Astrocyte of the spinal cord (primary cell): Measurements from ENCODE around the gene SZT2.
"Not testable (repeated sequence)": the region's sequence is repeated elsewhere in the genome, so short reads cannot be mapped to it uniquely, and the experiment has no call there.

Experiments
- DNase-seq: peaks from one replicate; pipeline ENCODE4 v3.0.0; 2011; ENCODE audit warnings: low read depth, low spot score
- H3K4me3 ChIP-seq: 2 replicates; pipeline ENCODE4 v1.5.1; 2011; ENCODE audit warnings: low read depth, mild to moderate bottlenecking, low read length, moderate library complexity
- in situ Hi-C: cut with HindIII; loops from 2 replicates; pipeline ENCODE4 v1.10.0; 2017; ENCODE audit warnings: low sequenced_read_pairs
- TF ChIP-seq, protein P1 (sequence below): IDR thresholded peaks from 2 replicates; pipeline ENCODE4 v1.5.1; 2012; ENCODE audit warnings: low read depth, mild to moderate bottlenecking, low read length, inconsistent platforms

Gene SZT2

DNA sequence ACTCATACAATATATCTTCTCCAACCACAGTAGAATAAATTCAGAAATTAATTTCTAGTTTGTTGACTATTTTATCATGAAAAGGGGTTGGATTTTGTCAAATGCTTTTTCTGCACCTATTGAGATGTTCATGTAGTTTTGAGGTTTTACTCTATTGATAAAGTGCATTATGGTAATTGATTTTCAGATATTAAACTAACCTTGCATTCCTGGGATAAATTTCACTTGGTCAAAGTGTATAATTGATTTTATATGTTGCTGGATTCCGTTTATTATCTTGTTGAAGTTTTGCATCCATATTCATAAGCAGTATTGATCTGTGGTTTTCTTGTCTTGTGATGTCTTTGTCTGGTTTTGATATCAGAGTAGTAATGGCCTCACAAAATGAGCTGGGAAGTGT, 98.5 kb downstream of the SZT2 start:
- in situ Hi-C loops, result no loop called here
- TF ChIP-seq, protein P1, sequence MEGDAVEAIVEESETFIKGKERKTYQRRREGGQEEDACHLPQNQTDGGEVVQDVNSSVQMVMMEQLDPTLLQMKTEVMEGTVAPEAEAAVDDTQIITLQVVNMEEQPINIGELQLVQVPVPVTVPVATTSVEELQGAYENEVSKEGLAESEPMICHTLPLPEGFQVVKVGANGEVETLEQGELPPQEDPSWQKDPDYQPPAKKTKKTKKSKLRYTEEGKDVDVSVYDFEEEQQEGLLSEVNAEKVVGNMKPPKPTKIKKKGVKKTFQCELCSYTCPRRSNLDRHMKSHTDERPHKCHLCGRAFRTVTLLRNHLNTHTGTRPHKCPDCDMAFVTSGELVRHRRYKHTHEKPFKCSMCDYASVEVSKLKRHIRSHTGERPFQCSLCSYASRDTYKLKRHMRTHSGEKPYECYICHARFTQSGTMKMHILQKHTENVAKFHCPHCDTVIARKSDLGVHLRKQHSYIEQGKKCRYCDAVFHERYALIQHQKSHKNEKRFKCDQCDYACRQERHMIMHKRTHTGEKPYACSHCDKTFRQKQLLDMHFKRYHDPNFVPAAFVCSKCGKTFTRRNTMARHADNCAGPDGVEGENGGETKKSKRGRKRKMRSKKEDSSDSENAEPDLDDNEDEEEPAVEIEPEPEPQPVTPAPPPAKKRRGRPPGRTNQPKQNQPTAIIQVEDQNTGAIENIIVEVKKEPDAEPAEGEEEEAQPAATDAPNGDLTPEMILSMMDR, result no peak
- DNase-seq, result no peak
- no peak overlapping the region for H3K4me3 ChIP-seq

DNA sequence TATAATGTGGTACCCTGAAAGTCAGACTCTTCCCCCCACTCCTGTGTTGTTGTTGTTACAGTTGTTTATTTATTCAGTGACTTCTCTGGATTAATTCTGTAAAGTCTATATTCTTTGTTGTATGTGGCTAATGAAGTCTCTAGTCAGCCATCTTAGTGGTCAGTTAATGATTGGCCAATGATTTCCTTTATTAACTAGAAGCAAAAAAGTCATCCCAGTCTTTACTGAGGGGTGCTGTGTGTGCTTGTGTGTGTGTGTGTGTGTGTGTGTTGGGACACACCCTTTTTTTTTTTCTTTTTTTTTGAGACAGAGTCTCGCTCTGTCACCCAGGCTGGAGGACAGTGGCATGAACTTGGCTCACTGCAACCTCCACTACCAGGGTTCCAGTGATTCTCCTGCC, 101.4 kb downstream of the SZT2 start:
- in situ Hi-C loops, result no loop called here
- no peak overlapping the region for H3K4me3 ChIP-seq

DNA sequence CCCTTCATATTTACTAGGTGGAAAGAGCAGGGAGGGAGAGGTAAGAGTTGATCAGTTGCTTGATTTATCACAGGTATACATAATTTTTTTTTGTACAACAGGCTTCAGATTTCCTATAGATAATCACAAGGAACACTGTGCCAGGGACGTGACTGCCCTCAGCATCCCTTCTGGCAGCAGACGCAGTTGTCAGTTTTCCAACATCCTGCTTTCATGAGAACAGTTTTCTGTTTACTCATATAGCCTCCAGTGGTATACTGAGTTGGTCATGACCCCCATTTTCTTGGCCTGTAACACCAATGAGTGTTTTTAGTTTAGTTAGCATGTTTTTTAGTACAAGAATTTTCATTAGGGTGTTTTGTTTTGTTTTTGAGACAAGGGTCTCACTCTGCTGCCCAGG, 103.1 kb downstream of the SZT2 start:
- in situ Hi-C loops, result no loop called here
- no peak for DNase-seq
- TF ChIP-seq, protein P1, result no peak
- H3K4me3 ChIP-seq, result no peak overlapping the region

More for the DNA sequence above, 101.4 kb downstream of the SZT2 start:
- TF ChIP-seq, protein P1, result no peak
- no peak for DNase-seq

DNA sequence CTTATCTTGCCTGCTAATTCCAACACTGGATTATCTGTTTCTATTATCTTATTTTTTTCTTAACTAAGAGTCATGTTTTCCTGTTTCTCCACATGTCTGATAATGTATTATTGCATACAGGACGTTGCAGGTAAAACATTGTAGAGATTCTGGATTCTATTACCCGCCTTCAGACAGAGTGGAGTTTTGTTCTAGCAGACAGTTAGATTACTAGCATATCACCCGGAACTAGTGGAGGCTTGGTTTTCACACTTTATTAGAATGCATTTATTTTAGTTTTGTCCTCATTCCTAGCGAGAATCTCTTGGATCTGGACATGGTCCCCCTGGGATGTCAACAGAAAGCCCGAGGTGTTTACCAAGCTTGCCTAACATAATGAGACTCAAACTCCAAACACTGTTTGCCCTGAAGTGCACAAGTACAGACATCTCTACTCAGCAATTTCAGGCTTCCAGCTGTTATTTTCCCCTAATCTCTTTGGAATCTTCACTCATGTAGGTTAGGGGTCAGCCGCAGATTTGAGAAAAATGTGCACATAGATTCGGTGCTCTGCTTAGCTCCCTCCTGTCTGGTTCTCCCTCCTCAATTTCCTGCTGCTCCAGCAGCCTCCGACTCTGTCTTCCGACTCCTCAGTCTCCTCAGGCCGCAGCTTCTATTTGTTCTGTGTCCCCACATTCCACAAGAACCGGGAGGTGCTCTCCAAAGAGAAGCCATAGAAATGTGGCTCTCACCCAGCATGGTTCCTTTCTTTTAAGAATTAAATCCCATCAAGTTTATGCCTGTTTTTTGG, 104.2 kb downstream of the SZT2 start:
- DNase-seq, result peak; percentile 14
- no peak overlapping the region for H3K4me3 ChIP-seq
- TF ChIP-seq, protein P1, result no peak
- in situ Hi-C loops, result no loop called here

DNA sequence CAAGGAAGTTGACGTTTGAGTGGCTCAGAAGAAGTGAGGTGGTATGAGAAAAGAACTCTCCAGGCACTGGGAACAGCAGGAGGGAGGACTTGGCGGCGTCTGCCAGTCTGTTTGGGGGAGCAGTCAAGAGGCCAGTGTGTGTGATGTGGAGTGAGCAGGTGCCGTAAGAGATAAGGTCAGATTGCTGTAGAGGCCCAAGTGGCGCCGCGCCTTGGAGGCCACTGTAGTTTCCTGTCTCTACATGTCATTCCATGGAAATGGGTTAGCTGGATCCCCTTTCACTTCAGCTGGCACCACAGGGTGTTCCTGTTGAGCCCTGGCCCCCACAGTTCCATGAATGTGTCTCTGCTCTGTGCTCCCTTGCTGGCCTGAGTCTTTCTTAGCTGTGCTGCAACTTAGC, 105.5 kb downstream of the SZT2 start:
- DNase-seq, result no peak
- TF ChIP-seq, protein P1, result no peak
- H3K4me3 ChIP-seq, result no peak overlapping the region
- in situ Hi-C loops, result no loop called here

DNA sequence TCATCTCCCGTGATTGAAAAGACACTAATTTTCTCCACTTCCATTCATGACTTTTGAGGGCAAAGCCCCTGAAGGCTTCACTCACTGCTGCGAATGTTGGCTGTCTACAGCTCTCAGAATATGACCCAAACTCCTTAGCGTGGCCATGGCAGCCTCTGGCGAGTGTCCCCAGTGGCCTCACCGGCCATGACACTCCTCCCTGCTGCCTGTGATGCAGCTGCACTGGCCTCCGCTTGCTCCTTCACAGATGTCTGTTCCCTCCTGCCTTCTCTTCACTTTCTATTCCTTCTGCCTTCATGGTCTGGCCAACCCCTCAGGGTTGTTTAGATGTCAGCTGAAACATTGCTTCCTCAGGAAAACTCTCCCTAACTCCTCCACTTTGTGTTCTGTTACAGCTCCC, 110.2 kb downstream of the SZT2 start:
- TF ChIP-seq, protein P1, result no peak
- no peak overlapping the region for H3K4me3 ChIP-seq
- in situ Hi-C loops, result no loop called here
- DNase-seq, result no peak

DNA sequence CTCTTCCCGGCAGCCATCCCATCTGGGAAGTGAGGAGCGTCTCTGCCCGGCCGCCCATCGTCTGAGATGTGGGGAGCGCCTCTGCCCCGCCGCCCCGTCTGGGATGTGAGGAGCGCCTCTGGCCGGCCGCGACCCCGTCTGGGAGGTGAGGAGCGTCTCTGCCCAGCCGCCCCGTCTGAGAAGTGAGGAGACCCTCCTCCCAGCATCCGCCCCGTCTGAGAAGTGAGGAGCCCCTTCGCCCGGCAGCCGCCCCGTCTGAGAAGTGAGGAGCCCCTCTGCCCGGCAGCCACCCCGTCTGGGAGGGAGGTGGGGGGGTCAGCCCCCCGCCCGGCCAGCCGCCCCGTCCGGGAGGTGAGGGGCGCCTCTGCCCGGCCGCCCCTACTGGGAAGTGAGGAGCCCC, 112.1 kb downstream of the SZT2 start:
- in situ Hi-C loops, DNase-seq, H3K4me3 ChIP-seq: not testable (repeated sequence)
